NCI-H2227 (cell line): Measurements from ENCODE around the gene RPL31.

ENCODE experiments used
- DNase-seq: peaks from one replicate; lab custom pipeline; 2025; ENCODE audit not compliant: unreplicated experiment; lab: John Stamatoyannopoulos, UW

The RPL31 gene

DNA sequence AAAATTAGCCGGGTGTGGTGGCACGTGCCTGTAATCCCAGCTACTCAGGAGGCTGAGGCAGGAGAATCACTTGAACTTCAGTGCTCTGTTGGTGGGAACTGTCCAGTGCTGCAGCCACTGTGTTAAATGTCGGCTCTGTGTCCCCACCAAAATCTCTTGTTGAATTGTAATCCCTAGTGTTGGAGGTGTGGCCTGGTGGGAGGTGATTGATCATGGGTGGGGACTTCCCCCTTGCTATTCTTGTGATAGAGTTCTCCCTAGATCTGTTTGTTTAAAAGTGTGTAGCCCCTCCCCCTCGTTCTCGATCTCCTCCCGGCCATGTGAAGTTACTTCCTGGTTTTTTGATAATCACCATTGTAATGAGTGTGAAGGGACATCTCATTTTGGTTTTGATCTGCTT, 9.8 kb upstream of the RPL31 start:
- no peak for DNase-seq

DNA sequence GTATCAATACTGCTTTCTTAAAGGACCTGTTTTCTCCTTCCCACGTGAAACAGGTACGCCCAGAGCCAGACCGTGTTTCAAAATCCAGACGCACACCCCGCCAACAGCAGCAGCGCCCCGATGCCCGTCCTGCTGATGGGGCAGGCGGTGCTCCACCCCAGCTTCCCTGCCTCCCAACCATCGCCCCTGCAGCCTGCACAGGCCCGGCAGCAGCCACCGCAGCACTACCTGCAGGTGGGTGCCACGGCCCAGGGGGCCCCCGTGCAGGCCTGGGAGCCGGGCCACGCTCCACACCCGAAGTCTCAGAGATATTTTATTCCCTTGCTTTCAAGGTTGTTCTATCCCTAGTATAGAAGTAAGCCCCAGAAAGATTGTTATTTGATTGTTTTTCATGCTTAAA, 8.8 kb upstream of the RPL31 start:
- no peak for DNase-seq

DNA sequence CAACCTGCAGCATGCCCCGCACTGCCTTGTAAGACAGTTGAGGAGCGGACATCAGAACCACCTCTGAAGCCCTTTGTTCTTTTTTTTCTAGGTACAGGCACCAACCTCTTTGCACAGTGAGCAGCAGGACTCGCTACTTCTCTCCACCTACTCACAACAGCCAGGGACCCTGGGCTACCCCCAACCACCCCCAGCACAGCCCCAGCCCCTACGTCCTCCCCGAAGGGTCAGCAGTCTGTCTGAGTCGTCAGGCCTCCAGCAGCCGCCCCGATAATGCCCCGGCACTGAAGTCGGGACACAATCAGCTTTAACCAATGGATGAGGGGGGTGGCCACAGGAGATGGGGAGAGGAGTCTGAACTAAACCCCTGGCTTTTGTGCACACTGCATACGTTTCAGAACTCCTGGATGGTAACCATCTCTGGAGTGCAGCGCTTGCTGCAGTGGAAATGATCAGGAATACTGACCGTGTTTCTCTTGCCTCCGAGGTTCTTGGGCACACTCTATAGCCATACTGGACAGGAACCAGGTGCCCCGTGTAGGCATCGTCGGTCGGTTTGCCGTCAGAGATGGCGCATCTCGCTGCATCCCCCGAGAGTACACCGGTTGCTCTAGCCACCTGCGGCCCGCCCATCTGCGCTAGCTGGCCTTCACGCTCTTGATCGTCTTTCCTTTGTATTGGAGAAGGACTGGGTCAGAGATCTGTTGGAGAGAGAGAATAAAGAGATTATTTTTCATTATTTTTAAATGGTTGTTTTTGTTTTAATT, 6.6 kb upstream of the RPL31 start:
- no peak for DNase-seq

DNA sequence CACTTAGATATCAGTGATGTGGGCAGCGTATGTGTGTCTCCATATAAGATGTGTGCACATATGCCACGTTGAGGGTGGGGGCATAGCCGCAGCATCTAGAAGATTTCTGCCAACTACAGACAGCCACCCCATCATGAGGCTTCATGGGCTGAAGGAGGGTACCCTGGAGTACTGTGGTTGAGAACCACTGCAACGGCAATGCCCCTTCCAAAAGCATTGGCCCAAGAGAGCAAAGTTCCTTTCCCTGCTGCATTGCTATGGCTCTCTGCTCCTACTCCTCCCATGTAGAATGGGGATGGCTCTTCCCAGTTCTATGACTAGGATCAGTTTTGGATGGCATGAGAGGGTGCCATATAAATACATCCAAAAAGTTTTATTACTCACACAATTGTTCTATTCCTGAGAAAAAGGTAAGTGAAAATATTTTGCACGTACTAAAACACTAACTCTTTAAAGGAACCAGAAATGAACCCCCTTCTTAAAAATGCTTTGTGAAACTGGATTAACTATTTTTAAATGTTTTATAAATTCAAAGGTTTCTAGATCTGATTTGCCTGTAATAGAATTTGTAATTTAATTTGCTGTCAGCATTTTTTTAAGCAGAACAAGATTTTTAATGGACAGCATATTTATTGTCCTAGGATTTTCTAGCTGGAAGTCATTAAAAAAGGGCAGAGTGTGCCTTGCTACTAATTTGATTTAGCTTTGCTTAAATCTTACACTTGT, 4.4 kb upstream of the RPL31 start:
- no peak for DNase-seq

DNA sequence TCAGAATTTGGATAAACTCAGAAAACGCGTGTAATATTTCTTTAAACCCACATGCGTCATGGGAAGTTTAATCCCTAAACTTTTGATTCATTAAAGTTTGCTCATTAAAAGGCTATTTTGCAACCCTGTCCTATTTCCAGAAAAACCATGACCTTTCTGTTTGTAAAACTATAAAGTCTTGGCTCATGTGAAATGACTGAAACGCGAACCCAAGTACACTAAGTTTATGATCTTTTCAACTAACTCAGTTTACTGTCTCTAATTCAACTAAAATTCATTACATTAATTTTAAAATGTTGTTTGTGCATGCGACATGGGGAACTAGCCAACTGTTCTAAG, 3.9 kb upstream of the RPL31 start:
- no peak for DNase-seq

DNA sequence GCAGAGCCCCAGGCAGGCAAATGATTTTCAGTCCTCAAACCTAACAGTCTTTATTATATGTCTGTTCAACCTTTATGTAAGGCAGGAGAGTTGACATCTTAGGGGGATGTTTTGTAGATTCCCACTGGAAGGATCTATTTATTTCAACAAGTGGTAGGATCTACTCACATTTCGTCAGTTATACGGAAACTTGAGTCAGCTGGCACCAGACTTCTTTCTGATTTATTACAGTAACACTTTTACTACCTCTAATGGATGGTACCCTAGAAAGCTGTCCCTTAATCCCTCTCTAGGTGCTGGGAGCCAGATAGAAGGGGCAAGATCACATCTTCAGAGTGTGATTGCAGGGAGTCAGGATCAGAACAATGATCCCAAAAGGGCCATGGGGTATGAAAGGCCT, 2.1 kb upstream of the RPL31 start:
- DNase-seq: no peak

DNA sequence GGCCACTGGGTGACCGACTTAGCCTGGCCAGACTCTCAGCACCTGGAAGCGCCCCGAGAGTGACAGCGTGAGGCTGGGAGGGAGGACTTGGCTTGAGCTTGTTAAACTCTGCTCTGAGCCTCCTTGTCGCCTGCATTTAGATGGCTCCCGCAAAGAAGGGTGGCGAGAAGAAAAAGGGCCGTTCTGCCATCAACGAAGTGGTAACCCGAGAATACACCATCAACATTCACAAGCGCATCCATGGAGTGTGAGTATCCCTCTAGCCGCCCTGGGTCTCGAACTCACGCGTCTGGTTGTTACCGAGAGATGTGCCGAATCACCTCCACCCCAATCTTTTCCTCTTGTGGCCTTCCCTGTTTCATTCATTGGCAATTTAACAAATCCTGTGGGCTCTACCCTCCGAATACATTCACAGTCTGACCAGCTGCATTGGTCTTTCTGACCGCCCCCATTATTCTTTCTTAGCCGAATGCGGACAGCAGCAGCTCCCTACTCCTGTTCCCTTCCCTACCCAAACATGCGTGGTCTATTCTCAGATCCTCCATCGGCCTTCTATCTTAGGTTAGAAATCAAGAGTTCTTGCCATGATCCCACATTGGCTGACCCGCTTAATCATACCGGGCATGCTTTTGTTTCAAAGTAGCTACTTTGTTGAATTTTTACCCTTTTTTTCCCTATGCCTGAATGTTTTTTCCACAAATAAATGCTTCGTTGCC, 631 bp downstream of the RPL31 start:
- DNase-seq: no peak

DNA sequence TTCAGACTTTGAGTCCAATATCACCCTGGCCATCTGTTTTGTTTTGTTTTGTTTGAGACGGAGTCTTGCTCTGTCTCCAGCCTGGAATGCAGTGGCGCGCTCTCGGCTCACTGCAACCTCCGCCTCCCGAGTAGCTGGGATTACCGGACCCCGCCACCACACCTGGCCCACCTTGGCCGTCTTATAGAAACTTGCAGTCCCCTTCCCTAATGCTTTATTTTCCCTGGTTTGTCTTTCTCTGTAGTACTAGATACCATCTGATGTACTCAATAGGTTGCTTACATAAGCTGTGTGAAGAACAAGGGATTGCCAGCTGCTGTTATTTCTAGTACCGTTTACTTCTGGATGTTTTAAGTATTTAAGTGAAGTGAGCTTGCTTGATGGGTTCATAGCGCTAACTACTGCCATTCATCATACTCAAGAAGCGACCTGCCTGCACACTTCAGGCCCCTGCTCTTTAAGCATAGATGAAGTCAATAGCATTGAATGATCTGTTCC, 1.2 kb downstream of the RPL31 start:
- no peak for DNase-seq

DNA sequence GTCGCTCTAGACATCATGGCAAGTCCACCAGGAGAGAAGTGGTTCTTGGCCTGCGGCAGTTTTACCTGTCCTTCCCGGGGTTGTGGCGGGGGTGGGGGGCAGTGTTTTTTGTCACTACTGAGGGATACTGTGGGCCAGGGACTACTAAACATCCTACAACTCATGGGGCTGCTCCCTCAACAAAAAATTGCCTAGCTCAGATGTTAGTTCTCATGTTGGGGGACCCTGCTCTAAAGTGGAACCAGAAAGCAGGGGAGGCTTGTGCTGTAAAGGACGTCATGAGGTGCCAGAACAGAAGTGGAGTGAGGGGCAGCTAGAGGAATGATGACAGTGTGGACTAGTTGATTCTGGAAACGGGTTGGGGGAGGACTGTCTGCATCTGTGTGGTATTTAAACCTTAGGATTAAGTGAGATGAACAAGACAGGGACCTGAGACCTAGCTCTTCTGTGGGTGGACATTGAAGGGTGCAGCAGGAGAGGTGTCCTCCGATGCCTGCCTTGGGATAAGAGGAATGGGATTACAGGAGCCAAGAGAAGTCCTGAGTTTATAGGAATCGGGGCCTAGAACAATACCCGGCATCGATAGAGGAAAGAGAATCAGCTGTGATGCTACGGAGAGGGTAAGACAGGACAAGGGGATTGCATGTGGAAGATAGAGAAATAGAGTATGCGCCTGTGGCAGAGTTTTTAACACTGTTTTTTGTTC, 2.7 kb downstream of the RPL31 start:
- DNase-seq: no peak

DNA sequence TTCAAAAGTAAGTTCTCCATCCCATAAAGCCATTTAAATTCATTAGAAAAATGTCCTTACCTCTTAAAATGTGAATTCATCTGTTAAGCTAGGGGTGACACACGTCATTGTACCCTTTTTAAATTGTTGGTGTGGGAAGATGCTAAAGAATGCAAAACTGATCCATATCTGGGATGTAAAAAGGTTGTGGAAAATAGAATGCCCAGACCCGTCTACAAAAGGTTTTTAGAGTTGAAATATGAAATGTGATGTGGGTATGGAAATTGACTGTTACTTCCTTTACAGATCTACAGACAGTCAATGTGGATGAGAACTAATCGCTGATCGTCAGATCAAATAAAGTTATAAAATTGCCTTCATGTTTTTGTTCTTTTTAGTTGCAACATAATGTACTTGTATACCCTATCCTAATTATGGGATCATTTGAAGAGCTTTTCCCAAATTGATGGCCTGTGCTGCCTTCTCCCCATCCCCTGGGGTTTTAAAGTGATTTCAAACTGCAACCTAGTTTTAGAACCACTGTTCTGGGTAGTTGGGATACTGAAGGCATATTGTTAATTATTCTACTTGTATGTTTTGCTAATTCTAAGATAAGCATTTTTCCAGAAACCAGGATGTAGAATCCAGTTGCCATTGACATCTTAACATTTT, 4.1 kb downstream of the RPL31 start:
- no peak for DNase-seq

DNA sequence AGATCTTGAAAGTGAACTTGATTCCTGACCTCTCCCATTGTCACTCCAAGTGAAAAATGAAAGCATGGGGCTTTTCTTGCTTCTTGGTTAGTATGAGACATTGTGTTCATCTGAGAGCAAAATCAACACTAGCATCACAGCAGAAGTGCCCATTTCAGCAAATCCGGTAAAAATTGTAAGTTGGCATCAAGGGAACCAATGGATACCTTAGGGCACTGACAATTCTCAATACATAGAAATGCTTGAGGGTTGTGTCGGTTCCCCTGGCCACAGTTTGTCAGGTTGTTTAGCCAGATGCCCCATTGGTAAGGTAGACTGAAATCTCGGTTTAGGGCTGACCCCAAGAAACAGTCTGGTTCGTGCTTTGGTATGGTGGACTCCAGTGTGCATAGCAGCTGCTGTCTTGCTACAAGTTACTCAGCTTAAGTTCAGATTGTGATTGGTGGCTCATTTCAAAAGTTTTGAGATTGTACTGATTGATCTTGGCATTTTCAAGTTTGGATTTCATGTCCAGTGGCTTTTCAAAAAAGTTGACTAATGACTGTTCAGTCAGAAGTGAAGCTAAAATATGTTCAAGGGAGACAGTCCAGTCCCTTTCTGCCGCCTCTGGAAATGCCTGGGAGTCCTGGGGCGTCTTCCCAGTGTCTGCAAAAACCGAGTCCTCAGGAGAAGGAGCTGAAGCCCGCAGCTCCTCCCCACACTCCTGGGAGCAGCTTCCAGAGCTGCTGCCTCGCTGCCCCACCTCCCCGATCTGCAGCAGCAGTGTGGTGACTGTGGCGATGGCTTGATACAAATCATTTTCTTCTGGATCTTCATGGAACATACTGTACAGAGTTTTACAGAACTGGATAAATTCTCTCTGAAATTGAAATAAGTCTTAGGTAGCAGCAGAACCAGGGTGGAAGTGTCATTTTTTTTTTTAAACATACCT, 5.6 kb downstream of the RPL31 start:
- no peak for DNase-seq

DNA sequence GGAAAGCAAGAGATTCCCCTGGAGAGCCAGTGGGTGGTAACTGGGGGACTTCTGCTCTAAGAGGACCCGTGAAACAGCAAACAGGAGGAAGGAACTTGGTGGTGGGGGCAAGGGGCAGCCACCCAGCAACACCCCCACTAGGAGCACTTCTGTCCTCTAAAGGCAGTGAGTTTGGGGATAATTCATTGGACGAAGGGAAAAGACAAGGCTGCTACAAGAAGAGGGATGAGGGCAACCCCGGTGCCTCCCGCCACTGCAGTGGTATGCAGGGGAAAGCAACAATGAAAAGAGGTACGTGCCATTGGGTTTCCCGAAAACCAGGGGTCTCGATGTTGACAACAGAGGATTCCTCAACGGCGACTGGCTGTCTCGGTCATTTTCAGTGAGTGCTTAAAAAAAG, 9.1 kb downstream of the RPL31 start:
- no peak for DNase-seq

DNA sequence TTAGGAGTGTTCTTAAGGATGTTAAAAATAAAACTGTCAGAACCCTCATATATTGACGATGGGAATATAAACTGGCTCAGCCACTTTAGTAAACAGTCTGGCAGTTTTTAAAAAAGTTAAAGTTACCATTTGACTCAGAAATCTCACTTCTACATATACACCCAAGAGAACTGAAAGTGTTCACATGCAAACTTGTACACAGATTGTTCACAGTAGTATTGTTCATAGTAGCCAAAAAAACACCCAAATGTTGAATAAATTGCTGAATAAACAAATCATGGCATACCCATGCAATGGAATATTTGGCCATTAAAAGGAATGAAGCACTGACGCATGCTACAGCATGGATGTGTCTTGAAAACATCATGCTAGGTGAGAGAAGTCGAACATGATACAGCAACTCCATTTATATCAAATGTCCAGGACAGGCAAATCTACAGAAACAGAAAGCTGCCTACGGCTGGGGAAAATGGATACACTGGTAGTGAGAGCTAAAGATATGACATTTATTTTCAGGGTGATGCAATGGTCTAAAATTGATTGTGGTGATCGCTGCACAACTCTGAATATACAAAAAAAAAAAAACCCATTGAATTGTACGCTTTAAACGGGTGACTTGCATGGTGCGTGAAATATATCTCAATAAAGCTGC, 10.1 kb downstream of the RPL31 start:
- no peak for DNase-seq

DNA sequence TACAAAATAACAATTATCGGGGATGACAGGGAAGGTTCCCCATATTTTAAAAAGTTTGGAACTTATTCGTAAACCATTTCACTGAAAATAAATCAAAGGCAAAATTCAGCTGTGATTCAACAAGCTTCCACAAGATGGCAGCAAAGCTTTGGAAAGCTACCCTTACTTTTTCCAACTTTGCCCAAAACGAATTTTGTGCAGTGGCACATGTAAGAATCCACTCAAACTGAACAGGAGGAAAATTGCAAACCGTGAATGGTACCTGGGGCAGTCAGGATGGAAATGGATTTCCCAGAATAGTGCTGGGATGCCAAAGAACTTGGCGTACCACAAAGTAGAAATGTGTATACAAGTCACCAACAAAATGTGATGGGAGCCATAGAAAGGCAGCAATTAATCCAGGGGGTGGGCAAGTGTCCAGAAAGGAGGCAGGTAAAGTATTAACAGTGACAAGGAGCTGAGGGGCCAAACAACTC, 10.7 kb downstream of the RPL31 start:
- DNase-seq: peak; percentile 70

DNA sequence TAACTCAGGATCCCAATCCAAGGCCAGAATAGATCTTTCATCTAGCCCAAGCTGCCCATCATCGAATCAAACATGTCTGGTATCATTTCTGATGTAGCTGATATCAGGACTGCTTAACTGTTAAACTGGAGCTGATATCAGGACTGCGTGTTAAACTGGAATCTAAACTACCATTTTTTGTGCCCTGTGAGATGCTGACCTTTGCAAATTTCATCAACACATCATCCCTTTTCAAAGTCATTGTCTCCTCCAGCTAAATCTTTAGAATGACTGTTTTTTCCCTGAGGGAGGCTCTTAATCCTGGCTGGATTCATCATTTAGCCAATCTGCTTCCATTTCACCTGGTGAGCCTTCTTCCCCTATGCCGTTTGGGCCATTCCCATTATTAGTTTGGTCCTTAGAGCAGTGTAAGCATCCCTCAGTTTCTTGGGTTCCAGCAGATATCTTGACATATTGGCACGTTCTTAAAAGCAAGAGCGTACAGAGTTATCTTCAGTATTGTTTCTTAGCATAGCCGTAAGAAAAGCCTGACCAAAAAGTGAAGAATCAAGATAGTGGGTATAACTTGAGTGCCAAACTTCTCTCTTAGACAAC, 12.3 kb downstream of the RPL31 start:
- DNase-seq: no peak

DNA sequence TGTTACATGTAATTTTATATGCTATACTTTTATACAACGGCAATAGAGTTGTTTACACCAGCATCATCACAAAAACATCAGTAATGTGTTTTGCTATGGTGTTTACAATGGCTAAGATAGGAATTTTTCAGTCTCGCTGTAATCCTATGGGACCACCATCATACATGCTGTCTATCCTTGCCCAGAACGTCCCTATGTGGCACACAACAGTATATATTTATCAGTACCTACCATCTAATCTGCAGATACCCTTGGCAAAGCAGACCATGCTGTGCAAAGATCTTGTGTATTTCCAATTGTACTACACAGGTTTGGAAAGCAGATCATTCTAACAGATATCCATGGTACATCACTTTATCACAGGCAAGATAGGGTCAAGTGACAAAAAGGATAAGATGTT, 15.3 kb downstream of the RPL31 start:
- no peak for DNase-seq

DNA sequence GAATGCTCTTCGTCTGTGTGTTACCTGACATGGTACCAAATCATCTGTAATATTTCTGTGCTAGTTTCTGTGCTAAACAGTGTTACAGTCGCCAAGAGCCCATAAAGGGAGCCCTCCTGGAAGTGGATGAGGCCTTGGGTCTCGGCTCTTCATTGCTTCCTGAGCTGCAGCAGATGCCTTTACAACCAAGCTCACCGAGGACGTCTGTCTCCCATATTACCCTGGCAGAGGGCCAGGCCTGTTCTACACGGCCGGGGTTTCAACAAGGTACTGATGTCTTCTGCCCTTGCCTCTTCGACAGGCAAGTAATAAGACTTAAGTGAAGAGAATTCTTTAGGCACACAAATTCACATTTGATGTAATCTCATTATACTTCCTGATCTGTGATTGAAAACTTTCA, 16.8 kb downstream of the RPL31 start:
- no peak for DNase-seq

DNA sequence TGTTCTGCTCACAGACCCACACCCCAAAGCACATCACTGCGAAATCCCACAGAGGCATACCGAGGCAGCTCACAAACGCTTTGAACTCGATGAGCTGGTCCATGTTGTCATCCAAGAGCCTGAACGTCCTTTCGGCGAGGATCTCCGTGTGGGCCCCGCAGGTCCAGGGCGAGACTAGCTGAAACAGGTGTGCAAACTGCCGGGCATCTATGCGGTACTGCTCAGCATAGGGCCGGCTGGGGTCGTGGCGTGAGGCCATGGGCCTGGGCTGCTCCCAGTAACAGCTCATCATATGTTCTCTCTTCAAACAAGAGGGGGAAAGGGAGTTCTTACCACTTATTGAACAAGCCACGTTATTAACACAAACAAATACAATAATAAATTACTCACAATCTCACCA, 20.1 kb downstream of the RPL31 start:
- no peak for DNase-seq
